Transverse colon (tissue), 3 donors: ENCODE measurements around the gene CIDEA.

ENCODE experiments used
- EP300 ChIP-seq: sonication (generic); formaldehyde crosslinking; IDR thresholded peaks from one replicate; pipeline ENCODE4 v1.6.1; 2017; ENCODE audit warnings: antibody characterized with exemption, low read depth
- POLR2A ChIP-seq: fragments of 450-650 bp; IDR thresholded peaks from one replicate; pipeline ENCODE4 v1.6.1; 2016; ENCODE audit warnings: antibody characterized with exemption, mild to moderate bottlenecking, moderate library complexity
- TF ChIP-seq, protein P1 (sequence below), 5 experiments: fragments of 200-600 bp in 3 of 5; fragments of 450-650 bp in 2 of 5; sonication (generic) in 3 of 5; IDR thresholded peaks; 1 replicate in 2 of 5; 2 replicates in 3 of 5; pipeline ENCODE4 v1.5.1; 2016 to 2017; ENCODE audit warnings: antibody characterized with exemption in 5 of 5, inconsistent platforms in 3 of 5, mild to moderate bottlenecking in 2 of 5, moderate library complexity in 1 of 5

DNA sequence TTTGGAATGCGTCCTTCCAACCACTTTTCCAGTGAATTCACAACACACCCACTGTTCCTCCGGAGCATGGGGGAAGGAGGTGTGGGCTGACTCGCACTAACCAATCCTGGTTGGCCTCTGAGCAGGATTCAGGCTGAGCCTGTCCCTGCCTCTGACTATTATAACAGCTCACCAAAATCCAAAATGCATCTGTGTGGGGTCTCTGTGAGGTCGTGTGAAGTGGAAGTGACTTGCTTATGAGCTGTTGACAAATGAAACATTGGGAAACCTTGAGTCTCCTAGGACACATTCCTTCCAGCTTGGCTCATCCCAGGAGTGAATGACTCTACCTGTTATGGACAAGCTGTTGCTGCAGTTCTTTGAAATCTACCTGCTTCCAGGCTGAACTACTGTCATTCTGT, 1.5 kb downstream of the CIDEA start:
- TF ChIP-seq EP300 (no peak), POLR2A (no peak)
- TF ChIP-seq, protein P1, sequence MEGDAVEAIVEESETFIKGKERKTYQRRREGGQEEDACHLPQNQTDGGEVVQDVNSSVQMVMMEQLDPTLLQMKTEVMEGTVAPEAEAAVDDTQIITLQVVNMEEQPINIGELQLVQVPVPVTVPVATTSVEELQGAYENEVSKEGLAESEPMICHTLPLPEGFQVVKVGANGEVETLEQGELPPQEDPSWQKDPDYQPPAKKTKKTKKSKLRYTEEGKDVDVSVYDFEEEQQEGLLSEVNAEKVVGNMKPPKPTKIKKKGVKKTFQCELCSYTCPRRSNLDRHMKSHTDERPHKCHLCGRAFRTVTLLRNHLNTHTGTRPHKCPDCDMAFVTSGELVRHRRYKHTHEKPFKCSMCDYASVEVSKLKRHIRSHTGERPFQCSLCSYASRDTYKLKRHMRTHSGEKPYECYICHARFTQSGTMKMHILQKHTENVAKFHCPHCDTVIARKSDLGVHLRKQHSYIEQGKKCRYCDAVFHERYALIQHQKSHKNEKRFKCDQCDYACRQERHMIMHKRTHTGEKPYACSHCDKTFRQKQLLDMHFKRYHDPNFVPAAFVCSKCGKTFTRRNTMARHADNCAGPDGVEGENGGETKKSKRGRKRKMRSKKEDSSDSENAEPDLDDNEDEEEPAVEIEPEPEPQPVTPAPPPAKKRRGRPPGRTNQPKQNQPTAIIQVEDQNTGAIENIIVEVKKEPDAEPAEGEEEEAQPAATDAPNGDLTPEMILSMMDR (IDR thresholded peaks at IDR 0.05) = no peak
